HCT116 (cell line): Measurements from ENCODE around the gene BMAL1. TPM values are rescaled to one million over a fixed set of nuclear protein-coding genes. Genes with fewer than 3 reads are reported as not detected.

ENCODE experiments used
- ATAC-seq: fragments of 200-7000 bp; cut with Tn5 transposase; 2 replicates; pipeline ENCODE4 v1.9.1; 2020; ENCODE audit warnings: mild to moderate bottlenecking, moderate library complexity
- BruUV-seq: library from RNA; stranded (reverse); fragments of 400-500 nt; replicated peaks from 2 replicates; lab custom pipeline; 2021; lab: Mats Ljungman, UMichigan
- CTCF ChIA-PET: fragments of 300-600 bp; sonication (Branson Sonifier 250); formaldehyde crosslinking; loops from one replicate; lab custom pipeline; 2021; ENCODE audit warnings: antibody characterized with exemption; lab: Charles Lee
- POLR2A ChIA-PET: fragments of 300-600, 350-600 bp; sonication (Branson Sonifier 250); formaldehyde crosslinking; loops from one replicate; lab custom pipeline; 2021; ENCODE audit warnings: antibody characterized with exemption; lab: Charles Lee
- RAD21 ChIA-PET, 2 experiments: fragments of 300-600 bp; sonication (Branson Sonifier 250); formaldehyde crosslinking; loops; one replicate each; lab custom pipeline; 2023; ENCODE audit warnings: low total read pairs in 2 of 2; ENCODE audit not compliant: uncharacterized antibody in 2 of 2, unreplicated experiment in 2 of 2, low non-redundant PET in 1 of 2; lab: Charles Lee
- DNase-seq: peaks from one replicate; pipeline ENCODE4 v3.0.0-alpha.2; 2010; ENCODE audit warnings: low read depth, low spot score
- H2AFZ ChIP-seq: fragments of 200-600 bp; shearing (Covaris generic), sonication (generic); 2 replicates; pipeline ENCODE4 v1.6.1; 2017; ENCODE audit warnings: low read depth, mixed run types, mixed read lengths, antibody characterized with exemption, low read length; ENCODE audit not compliant: poor library complexity, severe bottlenecking
- H3K27ac ChIP-seq: 2 replicates; pipeline ENCODE4 v1.5.1; 2012; ENCODE audit warnings: low read depth, low read length
- H3K27me3 ChIP-seq: fragments of 200-600 bp; sonication (generic); 2 replicates; pipeline ENCODE4 v1.6.1; 2016; ENCODE audit warnings: mixed run types, low read length, mixed read lengths; ENCODE audit not compliant: insufficient read depth
- H3K36me3 ChIP-seq, 2 experiments: fragments of 200-500 bp in 1 of 2; fragments of 200-600 bp in 1 of 2; sonication (Bioruptor generic) in 1 of 2; sonication (generic) in 1 of 2; 2 replicates each; pipeline versions ENCODE4 v1.5.1 to v1.6.1; 2014 to 2016; ENCODE audit warnings: low read length in 2 of 2, inconsistent platforms in 1 of 2, mixed read lengths in 1 of 2, mixed run types in 1 of 2; ENCODE audit not compliant: insufficient read depth in 2 of 2, control insufficient read depth in 1 of 2
- H3K4me1 ChIP-seq, 2 experiments: fragments of 200-600 bp in 1 of 2; sonication (generic) in 1 of 2; 2 replicates each; pipeline versions ENCODE4 v1.5.1 to v1.6.1; 2012 to 2017; ENCODE audit warnings: low read length in 2 of 2, inconsistent platforms in 1 of 2, mild to moderate bottlenecking in 1 of 2, mixed read lengths in 1 of 2, mixed run types in 1 of 2, moderate library complexity in 1 of 2; ENCODE audit not compliant: insufficient read depth in 2 of 2, control insufficient read depth in 1 of 2
- H3K4me2 ChIP-seq: fragments of 200-600 bp; sonication (generic); 2 replicates; pipeline ENCODE4 v1.6.1; 2017; ENCODE audit warnings: mixed run types, low read length, mixed read lengths
- H3K4me3 ChIP-seq, 2 experiments: fragments of 200-600 bp in 1 of 2; sonication (generic) in 1 of 2; replicated peaks in 1 of 2; 2 replicates each; pipeline ENCODE4 v1.5.1; 2011 to 2016; ENCODE audit warnings: low read length in 2 of 2, control low read depth in 1 of 2, low read depth in 1 of 2, mild to moderate bottlenecking in 1 of 2, mixed read lengths in 1 of 2, mixed run types in 1 of 2
- H3K79me2 ChIP-seq: fragments of 200-600 bp; sonication (generic); 2 replicates; pipeline ENCODE4 v1.6.1; 2017; ENCODE audit warnings: mild to moderate bottlenecking, mixed run types, low read length, moderate library complexity, mixed read lengths; ENCODE audit not compliant: insufficient read depth
- H3K9ac ChIP-seq: fragments of 200-600 bp; sonication (generic); 2 replicates; pipeline ENCODE4 v1.6.1; 2016; ENCODE audit warnings: low read length, mixed read lengths
- H3K9me2 ChIP-seq: fragments of 200-600 bp; sonication (generic), shearing (Covaris generic); 2 replicates; pipeline ENCODE4 v1.6.1; 2017; ENCODE audit warnings: mixed run types, mild to moderate bottlenecking, moderate library complexity; ENCODE audit not compliant: insufficient read depth
- H3K9me3 ChIP-seq, 2 experiments: fragments of 200-500 bp in 1 of 2; fragments of 200-600 bp in 1 of 2; sonication (Bioruptor generic) in 1 of 2; sonication (generic) in 1 of 2; 2 replicates each; pipeline ENCODE4 v1.6.1; 2014 to 2017; ENCODE audit warnings: low read length in 2 of 2, mixed read lengths in 2 of 2, inconsistent platforms in 1 of 2, low read depth in 1 of 2, mild to moderate bottlenecking in 1 of 2, mixed run types in 1 of 2, moderate library complexity in 1 of 2; ENCODE audit not compliant: control insufficient read depth in 1 of 2, insufficient read depth in 1 of 2
- H4K20me1 ChIP-seq: fragments of 200-600 bp; sonication (generic), shearing (Covaris generic); 2 replicates; pipeline ENCODE4 v1.6.1; 2017; ENCODE audit warnings: mixed run types, mild to moderate bottlenecking, moderate library complexity; ENCODE audit not compliant: insufficient read depth
- ATF3 ChIP-seq: IDR thresholded peaks from 2 replicates; pipeline ENCODE4 v1.6.1; 2012
- CEBPB ChIP-seq: IDR thresholded peaks from 2 replicates; pipeline ENCODE4 v1.6.1; 2012; ENCODE audit warnings: low read depth
- ELF1 ChIP-seq: IDR thresholded peaks from 2 replicates; pipeline ENCODE4 v1.6.1; 2012; ENCODE audit warnings: low read depth, borderline replicate concordance
- JUND ChIP-seq: IDR thresholded peaks from 2 replicates; pipeline ENCODE4 v1.6.1; 2012
- POLR2AphosphoS5 ChIP-seq: IDR thresholded peaks from 2 replicates; pipeline ENCODE4 v1.6.1; 2011; ENCODE audit warnings: mild to moderate bottlenecking, low read depth, low read length, moderate library complexity
- RAD21 ChIP-seq: IDR thresholded peaks from 2 replicates; pipeline ENCODE4 v1.6.1; 2012; ENCODE audit warnings: low read depth, mild to moderate bottlenecking
- SIN3A ChIP-seq: IDR thresholded peaks from 2 replicates; pipeline ENCODE4 v1.6.1; 2012; ENCODE audit warnings: low read depth
- intact Hi-C: fragments of 100-400 bp; cut with micrococcal nuclease; formaldehyde crosslinking; loops from 2 replicates; pipeline ENCODE4 v1.10.0; 2022
- total RNA-seq: library from RNA; stranded (reverse); gene quantifications from one replicate; pipeline ENCODE4 v1.2.1, GENCODE V29; 2021; ENCODE audit not compliant: unreplicated experiment
- TF ChIP-seq, protein P1 (sequence below): IDR thresholded peaks from 2 replicates; pipeline ENCODE4 v1.6.1; 2012

BMAL1 gene
- total RNA-seq, 1 experiment from 2014 or later, result 17.6 TPM

DNA sequence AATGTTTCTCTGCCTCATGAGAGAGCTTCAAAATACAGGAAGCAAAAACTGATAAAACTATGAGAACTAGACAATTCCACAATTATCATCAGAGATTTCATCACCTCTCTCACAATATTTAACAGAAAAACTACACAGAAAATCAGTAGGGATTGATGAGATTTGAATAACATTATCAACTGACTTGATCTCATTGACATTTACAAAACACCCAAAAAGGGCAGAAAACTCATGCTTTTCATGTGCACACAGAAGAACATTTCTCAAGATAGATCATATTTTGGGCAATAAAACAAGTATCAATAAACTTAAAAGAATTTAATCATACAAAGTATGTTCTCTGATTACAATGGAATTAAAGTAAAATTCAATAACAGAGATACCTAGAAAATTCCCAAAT, 149.8 kb downstream of the BMAL1 start:
- H3K27me3 ChIP-seq, result no peaks in the 10 kb centered on the region
- ATAC-seq (no peak), DNase-seq (no peak)
- POLR2A ChIA-PET, result no interaction called here
- RAD21 ChIA-PET, result no interaction called here
- no peaks in the 10 kb centered on the region for H3K9me2 ChIP-seq
- CTCF ChIA-PET, result no interaction called here
- H3K9me3 ChIP-seq, result 0 out of 4 replicates have a peak, but pooled peaks cover 0 to 4% of the 10 kb centered on the region in 2 experiments
- no peak overlapping the region for H2AFZ ChIP-seq
- TF ChIP-seq POLR2AphosphoS5, result no peak
- TF ChIP-seq SIN3A, result no peak
- TF ChIP-seq ATF3, result no peak
- TF ChIP-seq, protein P1, sequence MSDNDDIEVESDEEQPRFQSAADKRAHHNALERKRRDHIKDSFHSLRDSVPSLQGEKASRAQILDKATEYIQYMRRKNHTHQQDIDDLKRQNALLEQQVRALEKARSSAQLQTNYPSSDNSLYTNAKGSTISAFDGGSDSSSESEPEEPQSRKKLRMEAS, result no peak
- no peak for TF ChIP-seq CEBPB
- H4K20me1 ChIP-seq, result no peaks in the 10 kb centered on the region
- H3K36me3 ChIP-seq, result no peaks in the 10 kb centered on the region
- no peak overlapping the region for H3K9ac ChIP-seq
- H3K4me3 ChIP-seq, result no peak overlapping the region
- no peaks in the 10 kb centered on the region; the same call in 1 of the 2 replicates for H3K79me2 ChIP-seq
- no peak overlapping the region for H3K4me2 ChIP-seq
- BruUV-seq, result no TSS peak
- H3K27ac ChIP-seq, result no peak overlapping the region
- no peaks in the 10 kb centered on the region for H3K4me1 ChIP-seq
- intact Hi-C loops, result no loop called here

DNA sequence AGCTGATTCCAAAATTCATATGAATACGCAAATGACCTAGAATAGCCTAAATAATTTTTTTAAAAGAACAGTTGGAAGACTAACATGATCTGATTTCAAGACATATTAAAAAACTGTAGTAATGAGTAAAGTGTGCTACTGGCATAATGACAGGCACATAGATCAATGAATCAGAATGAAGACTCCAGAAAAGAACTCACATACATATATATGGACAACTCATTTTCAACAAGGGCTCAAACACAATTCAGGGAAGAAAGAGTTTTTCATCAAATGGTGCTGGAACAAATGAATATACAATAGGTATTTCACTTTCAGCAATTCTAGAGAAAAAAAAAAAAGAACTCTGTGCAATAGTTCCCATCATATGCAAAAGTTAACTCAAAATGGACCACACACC, 151.7 kb downstream of the BMAL1 start:
- no peaks in the 10 kb centered on the region; the same call in 1 of the 2 replicates for H3K79me2 ChIP-seq
- no peaks in the 10 kb centered on the region for H3K36me3 ChIP-seq

More for the DNA sequence above, 151.7 kb downstream of the BMAL1 start:
- Histone ChIP-seq H2AFZ (no peak overlapping the region), H3K9ac (no peak overlapping the region), H3K9me2 (no peaks in the 10 kb centered on the region), H4K20me1 (no peaks in the 10 kb centered on the region), H3K4me3 (no peak overlapping the region), H3K27me3 (no peaks in the 10 kb centered on the region), H3K4me1 (no peaks in the 10 kb centered on the region), H3K27ac (no peak overlapping the region), H3K4me2 (no peak overlapping the region), H3K9me3 (0 out of 4 replicates have a peak, but pooled peaks cover 0 to 4% of the 10 kb centered on the region in 2 experiments)
- POLR2A ChIA-PET, result no interaction called here
- CTCF ChIA-PET, result no interaction called here
- DNase-seq, result no peak
- intact Hi-C loops, result no loop called here
- TF ChIP-seq RAD21 (no peak), ELF1 (no peak), JUND (no peak)
- ATAC-seq, result no peak
- RAD21 ChIA-PET, result no interaction called here
- no TSS peak for BruUV-seq
